Activated T-cell treated with anti-CD3 and anti-CD28 coated beads for 4 hours (primary cell): ENCODE results near the gene METAP2.
A peak's percentile ranks its signal among the peaks of the same experiment; 100 is the strongest.

Experiments
- DNase-seq: peaks from one replicate; pipeline ENCODE4 v3.0.0-alpha.2; 2020

The METAP2 gene

GRCh38 chr12:95516757-95517156 lies 42.8 kb downstream of the METAP2 start:
- DNase-seq, result no peak

- no peak for DNase-seq
Measured at GRCh38 chr12:95517246-95517645, 43.3 kb downstream of the METAP2 start.

GRCh38 chr12:95518944-95519343 lies 45.0 kb downstream of the METAP2 start:
- DNase-seq, result no peak

DNA sequence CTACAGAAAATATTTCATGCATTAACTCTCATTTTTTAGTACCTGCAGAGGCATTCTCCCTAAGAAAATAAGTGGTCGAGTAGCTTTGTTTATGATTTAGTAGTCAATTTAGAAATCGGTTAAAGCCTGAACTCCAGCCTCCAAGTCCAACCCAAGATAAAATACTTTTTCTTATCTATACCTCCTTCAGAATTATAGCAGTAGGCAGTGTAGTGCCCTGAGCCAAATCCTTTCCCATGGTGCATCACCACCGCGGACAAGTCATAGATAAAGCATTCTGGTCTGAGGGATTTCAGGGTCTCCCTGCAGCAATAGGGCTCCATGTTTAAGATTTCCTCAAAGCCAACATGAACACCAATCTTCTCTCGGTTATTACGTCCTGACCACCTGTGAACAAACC lies 46.9 kb downstream of the METAP2 start:
- no peak for DNase-seq

- DNase-seq, result no peak
Measured at GRCh38 chr12:95522692-95523091, 48.7 kb downstream of the METAP2 start.

DNA sequence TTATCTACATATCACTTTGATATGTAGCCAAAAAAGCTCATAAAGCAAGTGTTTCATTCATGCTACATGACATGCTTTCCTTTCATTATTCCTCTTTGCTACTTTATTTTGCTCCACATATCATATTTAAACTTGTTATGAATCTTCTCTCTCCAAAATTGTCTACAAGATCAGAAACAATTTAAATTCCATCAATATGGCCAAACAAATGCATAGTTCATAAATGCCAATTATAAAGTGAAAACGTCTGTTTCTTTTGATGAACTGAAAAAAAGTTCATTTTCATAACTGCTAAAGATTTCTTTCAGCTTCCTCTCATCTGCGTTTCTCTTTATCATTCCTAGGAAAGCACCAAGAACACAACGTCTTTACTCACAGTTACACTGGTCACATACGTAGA lies 54.5 kb downstream of the METAP2 start:
- no peak for DNase-seq

DNA sequence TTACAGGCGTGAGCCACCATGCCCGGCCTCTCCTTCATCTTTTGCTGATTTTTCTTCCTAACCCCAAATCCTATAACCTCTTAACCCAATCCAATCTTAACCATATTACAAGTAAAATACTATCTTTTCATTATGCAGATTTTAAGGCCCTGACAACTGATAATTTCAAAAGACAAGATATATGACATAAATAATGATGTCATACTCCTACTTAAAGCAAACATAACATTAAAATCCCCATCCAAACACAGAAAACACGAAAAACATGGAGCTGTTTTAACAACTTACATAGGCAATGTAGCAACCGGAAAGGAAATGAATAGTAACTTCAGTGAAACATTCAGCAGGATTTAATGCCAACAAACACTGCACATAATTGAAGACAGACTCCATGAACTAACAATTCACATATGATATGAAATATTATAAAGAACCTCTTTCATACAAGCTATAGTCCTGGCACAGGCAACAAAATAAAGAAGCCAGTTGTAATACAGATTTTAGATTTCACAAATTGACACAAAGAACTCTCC lies 55.8 kb downstream of the METAP2 start:
- no peak for DNase-seq

DNA sequence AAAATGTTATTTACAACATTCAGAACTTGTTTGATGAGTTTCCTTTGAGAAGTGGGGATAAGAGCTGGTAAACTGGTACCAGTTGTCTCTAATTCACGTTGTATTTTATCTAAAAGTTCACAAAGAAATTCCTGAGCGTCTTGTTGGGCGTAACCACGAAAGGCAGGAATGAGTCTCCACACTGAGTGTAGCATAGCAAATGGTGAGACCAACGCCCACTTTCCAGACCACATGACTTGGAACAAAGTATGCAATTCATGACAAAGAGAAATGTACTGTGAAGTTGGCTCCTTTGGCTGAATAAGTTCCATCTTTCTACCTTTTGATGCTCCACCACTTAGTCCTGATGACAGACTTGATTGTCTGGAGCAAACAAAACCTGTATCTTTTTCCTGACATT lies 58.9 kb downstream of the METAP2 start:
- no peak for DNase-seq

DNA sequence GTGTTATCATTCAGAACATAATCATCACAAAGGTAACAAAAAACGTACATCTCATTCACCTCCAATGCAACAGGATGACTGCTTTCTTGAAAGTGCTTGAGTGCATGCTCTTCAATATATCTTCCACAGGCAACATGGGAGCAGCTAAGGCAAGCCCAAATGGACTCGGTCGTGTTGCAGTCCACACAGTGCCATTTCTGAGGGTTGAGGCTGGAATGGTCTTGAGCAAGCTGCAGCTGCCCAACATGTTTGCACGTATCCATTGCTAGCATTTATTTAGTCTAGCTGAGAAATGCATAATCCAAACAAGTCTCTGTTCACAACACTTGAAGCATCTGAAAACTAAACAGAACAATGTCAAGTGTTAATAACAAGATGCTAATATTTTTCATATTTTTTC lies 60.0 kb downstream of the METAP2 start:
- DNase-seq, result no peak

DNA sequence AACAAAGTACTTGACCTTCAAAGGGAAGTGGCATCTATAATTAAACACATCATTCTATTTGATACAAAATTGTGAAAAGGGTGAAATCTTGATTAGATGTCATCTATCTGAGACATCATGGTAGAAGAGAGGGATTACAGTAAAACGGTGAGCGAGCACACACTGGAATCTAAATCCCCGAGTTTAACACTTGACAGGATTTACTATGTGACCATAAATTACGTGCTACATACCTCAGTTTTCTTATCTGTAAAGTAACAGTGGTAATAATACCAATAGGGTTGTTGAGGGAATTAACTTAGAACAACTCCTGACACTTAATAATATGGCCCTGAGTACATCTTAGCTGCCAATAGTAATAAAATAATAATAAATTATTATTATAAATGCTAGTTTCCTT lies 64.1 kb downstream of the METAP2 start:
- DNase-seq, result no peak

DNA sequence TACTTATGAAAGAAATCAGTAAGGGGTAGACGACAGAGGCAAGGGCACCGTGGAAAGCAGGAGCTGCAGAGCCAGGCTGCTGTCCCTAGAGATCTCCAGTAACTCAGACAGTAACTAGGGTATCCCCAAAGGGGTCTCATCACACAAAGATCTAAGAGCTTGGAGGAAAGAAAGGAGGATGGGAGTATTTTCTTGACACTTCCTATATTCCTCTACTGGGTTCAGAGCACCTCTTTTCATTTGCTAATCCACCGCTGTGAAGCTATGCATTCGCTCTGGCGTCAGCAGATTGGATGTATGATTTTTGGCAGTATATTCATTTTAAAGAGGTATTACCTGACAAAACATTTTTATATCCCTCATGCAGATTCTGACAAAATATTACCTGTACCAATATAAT lies 64.7 kb downstream of the METAP2 start:
- DNase-seq, result no peak

DNA sequence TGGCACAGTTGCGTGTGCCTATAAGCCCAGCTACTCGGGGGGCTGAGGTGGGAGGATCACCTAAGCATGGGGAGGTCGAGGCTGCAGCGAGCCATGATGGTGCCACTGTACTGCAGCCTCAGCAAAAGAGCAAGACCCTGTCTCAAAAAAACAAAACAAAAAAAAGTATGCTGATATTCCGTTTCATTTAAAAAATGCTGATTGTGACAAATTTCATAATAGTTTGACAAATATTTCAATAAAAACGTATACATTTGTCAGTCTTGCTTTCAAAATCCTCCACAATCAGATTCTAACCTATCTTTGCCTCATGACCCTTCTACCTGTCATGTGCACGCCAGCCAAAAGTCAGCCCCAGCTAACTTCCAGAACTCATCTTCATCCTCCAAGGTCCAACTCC lies 67.5 kb downstream of the METAP2 start:
- no peak for DNase-seq

GRCh38 chr12:95543305-95543704 lies 69.4 kb downstream of the METAP2 start:
- no peak for DNase-seq

- DNase-seq, result no peak
Measured at GRCh38 chr12:95544756-95545155, 70.8 kb downstream of the METAP2 start.

GRCh38 chr12:95545303-95545702 lies 71.4 kb downstream of the METAP2 start:
- no peak for DNase-seq

- DNase-seq, result no peak
Measured at GRCh38 chr12:95545731-95546490, 72.0 kb downstream of the METAP2 start.

GRCh38 chr12:95546491-95546813 lies 72.5 kb downstream of the METAP2 start:
- no peak for DNase-seq

DNA sequence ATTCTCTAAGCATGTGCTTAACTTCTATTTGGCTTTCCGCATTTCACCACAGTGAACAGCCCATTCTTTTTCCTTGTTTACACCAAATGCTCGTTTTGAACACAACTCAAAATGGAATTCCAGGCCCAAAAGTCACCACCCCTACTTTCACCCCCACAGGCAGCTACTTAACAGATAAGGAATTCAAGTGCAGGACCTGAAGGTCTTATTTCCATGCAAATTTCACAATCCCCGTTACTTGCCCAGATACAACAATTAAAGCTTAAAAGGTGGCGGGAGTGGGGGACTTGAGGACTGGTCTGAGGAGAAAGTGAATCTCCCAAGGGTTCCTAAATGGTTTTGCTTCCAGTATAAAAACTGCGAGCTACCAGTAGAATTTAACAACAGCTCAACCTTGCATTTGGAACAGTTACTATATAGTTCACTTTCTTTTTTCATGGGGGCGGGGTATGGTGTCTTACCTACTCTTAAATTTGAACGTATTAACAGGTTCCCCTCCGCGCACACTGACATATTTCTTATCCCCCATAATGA lies 73.6 kb downstream of the METAP2 start:
- DNase-seq, result no peak

DNA sequence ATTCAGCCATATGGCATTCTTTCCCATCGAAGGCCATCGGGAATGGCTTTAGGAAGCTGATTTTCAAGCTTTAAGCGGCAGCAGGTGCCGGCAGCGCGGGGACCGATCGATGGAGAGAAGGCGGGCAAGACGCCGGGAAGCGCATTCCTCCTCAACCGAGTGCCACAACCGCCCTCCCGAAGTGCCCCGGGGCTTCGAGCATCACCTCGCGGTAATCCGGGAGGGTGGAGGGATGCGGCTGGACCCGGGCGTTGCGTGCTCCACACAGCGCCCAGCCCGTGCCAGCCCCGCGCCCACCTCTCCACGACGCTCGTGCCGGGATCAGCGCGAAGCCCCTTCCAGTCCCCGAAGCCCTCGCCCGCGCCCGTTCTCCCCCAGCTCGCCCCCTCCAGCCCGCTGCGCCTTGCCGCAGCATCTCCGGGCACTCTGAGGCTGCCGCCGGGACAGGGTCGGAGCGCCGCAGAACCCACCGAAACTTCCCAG lies 74.1 kb downstream of the METAP2 start:
- DNase-seq, result peak; percentile 19

GRCh38 chr12:95548539-95549391 lies 74.8 kb downstream of the METAP2 start:
- peak; percentile 55 for DNase-seq

- DNase-seq, result no peak
Measured at GRCh38 chr12:95549392-95550084, 75.6 kb downstream of the METAP2 start.

GRCh38 chr12:95551305-95551704 lies 77.4 kb downstream of the METAP2 start, which contains the start of gene USP44:
Gene USP44 (minus strand): TSS chr12:95551476. CDS start chr12:95534256, 17,220 bp downstream.
- DNase-seq, result no peak

DNA sequence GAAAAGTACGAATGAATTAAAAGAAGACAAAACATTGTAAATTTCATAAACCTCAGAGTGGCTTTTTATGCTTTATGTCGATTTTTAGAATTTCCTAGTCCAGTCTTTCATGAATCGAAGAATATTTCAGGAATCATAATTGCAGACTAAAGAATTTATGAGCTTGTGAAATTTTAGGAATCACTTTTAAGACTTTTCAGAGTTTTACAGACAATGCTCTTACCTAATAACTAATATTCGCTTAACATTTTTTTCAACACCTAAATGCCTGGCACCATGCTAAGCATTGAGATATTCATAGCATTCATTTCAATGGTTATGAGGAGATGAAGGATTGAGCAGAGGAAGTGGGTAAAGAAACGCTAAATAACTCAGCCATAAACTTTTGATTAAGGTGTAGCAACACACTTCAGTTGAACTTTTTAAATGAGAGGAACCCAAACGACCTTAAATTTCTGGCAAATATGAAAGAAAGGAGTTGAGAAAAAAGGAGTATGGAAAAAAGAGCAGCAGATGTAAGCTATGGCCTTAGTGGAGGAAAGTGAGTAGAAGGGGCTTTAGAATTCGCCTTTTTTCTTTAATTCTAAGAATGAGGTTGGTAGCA lies 78.1 kb downstream of the METAP2 start:
- DNase-seq, result no peak
